Activated T-cell treated with anti-CD3 and anti-CD28 coated beads, Interleukin-2, amount 50 U/mL, for 24 hours (primary cell): ENCODE measurements around the gene MTX1.

Source experiments
- DNase-seq: peaks from one replicate; pipeline ENCODE4 v3.0.0-alpha.2; 2020
- H3K27ac Mint-ChIP-seq: 2 replicates; pipeline ENCODE4 v1.8.0; 2020; ENCODE audit warnings: mild to moderate bottlenecking, mixed read lengths
- H3K27me3 Mint-ChIP-seq: 2 replicates; pipeline ENCODE4 v1.8.0; 2020; ENCODE audit warnings: mixed read lengths
- H3K36me3 Mint-ChIP-seq: 2 replicates; pipeline ENCODE4 v1.8.0; 2020; ENCODE audit warnings: low read depth, mixed read lengths
- H3K4me1 Mint-ChIP-seq: 2 replicates; pipeline ENCODE4 v1.8.0; 2020; ENCODE audit warnings: low read depth, mixed read lengths
- H3K4me3 Mint-ChIP-seq: 2 replicates; pipeline ENCODE4 v1.8.0; 2020; ENCODE audit warnings: mild to moderate bottlenecking, moderate library complexity, mixed read lengths
- H3K9me3 Mint-ChIP-seq: 2 replicates; pipeline ENCODE4 v1.8.0; 2020; ENCODE audit warnings: mixed read lengths

The MTX1 gene

GRCh38 chr1:155260276-155260675 is 51.8 kb downstream of the MTX1 start:
- Mint-ChIP-seq H3K4me3 (peak overlapping the region; percentile 98), H3K4me1 (peaks cover 53% of the 10 kb centered on the region), H3K36me3 (peaks cover 97% of the 10 kb centered on the region), H3K27ac (peak overlapping the region; percentile 98), H3K27me3 (no peaks in the 10 kb centered on the region), H3K9me3 (no peaks in the 10 kb centered on the region)
- no peak for DNase-seq

DNA sequence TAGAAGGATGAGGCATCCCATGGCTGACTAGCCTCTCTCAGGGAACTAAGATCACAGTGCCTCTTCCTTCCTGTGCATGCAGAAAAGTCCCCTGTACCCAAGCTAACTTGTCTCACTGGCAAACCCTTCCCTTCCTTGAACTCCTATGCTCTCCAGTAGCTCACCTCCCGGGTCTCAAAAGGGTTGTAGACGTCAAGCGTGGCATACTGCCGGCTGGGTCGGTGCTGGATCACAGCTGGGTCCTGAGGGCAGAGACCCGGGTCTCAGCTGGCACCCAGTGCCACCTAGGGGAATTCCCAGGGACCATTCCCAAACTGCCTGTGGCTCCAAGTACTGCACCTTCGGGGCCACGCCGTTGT is 53.0 kb downstream of the MTX1 start:
- Mint-ChIP-seq H3K36me3 (peaks cover 97% of the 10 kb centered on the region), H3K4me1 (peaks cover 43% of the 10 kb centered on the region), H3K27ac (peak overlapping the region; percentile 98), H3K27me3 (no peaks in the 10 kb centered on the region), H3K4me3 (peak overlapping the region; percentile 98), H3K9me3 (no peaks in the 10 kb centered on the region)
- DNase-seq, result no peak

GRCh38 chr1:155261852-155262673 is 53.6 kb downstream of the MTX1 start, which contains the start of gene SCAMP3:
Gene SCAMP3, minus strand, starts transcription at chr1:155262360. Its CDS starts 209 bp downstream, at chr1:155262151.
- peaks cover 97% of the 10 kb centered on the region for H3K36me3 Mint-ChIP-seq
- DNase-seq, result peak; percentile 87
- peak within 1 kb of the TSS; percentile 98 for H3K27ac Mint-ChIP-seq
- peaks cover 37% of the 10 kb centered on the region for H3K4me1 Mint-ChIP-seq
- H3K9me3 Mint-ChIP-seq, result no peaks in the 10 kb centered on the region
- no peaks in the 10 kb centered on the region for H3K27me3 Mint-ChIP-seq
- H3K4me3 Mint-ChIP-seq, result peak within 1 kb of the TSS; percentile 98

GRCh38 chr1:155263067-155263466 is 54.6 kb downstream of the MTX1 start:
- peaks cover 36% of the 10 kb centered on the region for H3K4me1 Mint-ChIP-seq
- peak overlapping the region; percentile 98 for H3K27ac Mint-ChIP-seq
- H3K27me3 Mint-ChIP-seq, result no peaks in the 10 kb centered on the region
- no peaks in the 10 kb centered on the region for H3K9me3 Mint-ChIP-seq
- peak overlapping the region; percentile 98 for H3K4me3 Mint-ChIP-seq
- no peak for DNase-seq
- peaks cover 98% of the 10 kb centered on the region for H3K36me3 Mint-ChIP-seq
